HepG2 (cell line): Measurements from ENCODE around the gene PDE3B. TPM values are rescaled to one million over a fixed set of nuclear protein-coding genes. Genes with fewer than 3 reads are reported as not detected.

ENCODE experiments used
- AGO1 ChIP-seq: fragments of 200-400 bp; formaldehyde crosslinking; IDR thresholded peaks from 2 replicates; pipeline ENCODE4 v1.6.1; 2017; ENCODE audit warnings: mild to moderate bottlenecking, low read depth, low read length, moderate library complexity; ENCODE audit not compliant: poor library complexity, severe bottlenecking
- ASH2L ChIP-seq: fragments of 300-600, 200-600 bp; sonication (generic); IDR thresholded peaks from 2 replicates; pipeline ENCODE4 v1.7.0; 2017; ENCODE audit warnings: low read depth, mild to moderate bottlenecking, moderate library complexity, mixed read lengths, low read length; ENCODE audit not compliant: insufficient read length
- CHCHD3 ChIP-seq: sonication (generic); formaldehyde crosslinking; IDR thresholded peaks from 2 replicates; pipeline ENCODE4 v1.8.0; 2022; ENCODE audit warnings: mild to moderate bottlenecking, missing genetic modification reagents, moderate library complexity
- CREM ChIP-seq, 2 experiments: sonication (generic) in 1 of 2; formaldehyde crosslinking in 1 of 2; IDR thresholded peaks; 2 replicates each; pipeline versions ENCODE4 v1.4.0 to v1.6.1; 2016 to 2020; ENCODE audit warnings: antibody characterized with exemption in 1 of 2, mild to moderate bottlenecking in 1 of 2, missing genetic modification reagents in 1 of 2
- CSRNP2 ChIP-seq: sonication (generic); formaldehyde crosslinking; conservative IDR thresholded peaks from 2 replicates; pipeline ENCODE4 v1.8.0; 2022; ENCODE audit warnings: low read depth, missing genetic modification reagents
- DPF2 ChIP-seq: sonication (generic); formaldehyde crosslinking; IDR thresholded peaks from 2 replicates; pipeline ENCODE4 v1.4.0; 2020; ENCODE audit warnings: mild to moderate bottlenecking, low read depth, missing genetic modification reagents, borderline replicate concordance
- ERF ChIP-seq: IDR thresholded peaks from 2 replicates; pipeline ENCODE4 v1.6.1; 2018; ENCODE audit warnings: missing biosample characterization, missing genetic modification reagents
- FOXK1 ChIP-seq: sonication (generic); formaldehyde crosslinking; IDR thresholded peaks from 2 replicates; pipeline ENCODE4 v1.4.0; 2020; ENCODE audit warnings: low read depth, missing genetic modification reagents, borderline replicate concordance
- HNRNPK ChIP-seq: fragments of 200-400 bp; formaldehyde crosslinking; IDR thresholded peaks from 2 replicates; pipeline ENCODE4 v1.6.1; 2018; ENCODE audit warnings: low read length, low read depth, moderate library complexity, mild to moderate bottlenecking; ENCODE audit not compliant: poor library complexity, severe bottlenecking
- JUND ChIP-seq: sonication (generic); formaldehyde crosslinking; IDR thresholded peaks from 2 replicates; pipeline ENCODE4 v1.8.0; 2022; ENCODE audit warnings: mild to moderate bottlenecking, missing genetic modification reagents
- NFKBIZ ChIP-seq: IDR thresholded peaks from 2 replicates; pipeline ENCODE4 v1.6.1; 2018; ENCODE audit warnings: missing genetic modification reagents, missing compliant biosample characterization
- NKX3-1 ChIP-seq: sonication (generic); formaldehyde crosslinking; IDR thresholded peaks from 2 replicates; pipeline ENCODE4 v1.5.0; 2020; ENCODE audit warnings: missing genetic modification reagents
- PHF21A ChIP-seq: sonication (generic); formaldehyde crosslinking; IDR thresholded peaks from 2 replicates; pipeline ENCODE4 v1.5.0; 2020; ENCODE audit warnings: mild to moderate bottlenecking, missing genetic modification reagents
- PRMT3 ChIP-seq: sonication (generic); formaldehyde crosslinking; IDR thresholded peaks from 2 replicates; pipeline ENCODE4 v1.8.1; 2022; ENCODE audit warnings: low read depth, mild to moderate bottlenecking, moderate library complexity, missing genetic modification reagents, borderline replicate concordance
- TBX2 ChIP-seq: sonication (generic); formaldehyde crosslinking; IDR thresholded peaks from 2 replicates; pipeline ENCODE4 v1.5.0; 2020; ENCODE audit warnings: missing genetic modification reagents, mild to moderate bottlenecking, borderline replicate concordance
- TGIF2 ChIP-seq: IDR thresholded peaks from 2 replicates; pipeline ENCODE4 v1.6.1; 2016; ENCODE audit warnings: control low read depth, missing compliant biosample characterization
- ZFX ChIP-seq: sonication (generic); formaldehyde crosslinking; IDR thresholded peaks from 2 replicates; pipeline ENCODE4 v1.4.0; 2020; ENCODE audit warnings: mild to moderate bottlenecking, low read depth, missing genetic modification reagents, moderate library complexity
- ZNF432 ChIP-seq: sonication (generic); formaldehyde crosslinking; IDR thresholded peaks from 2 replicates; pipeline ENCODE4 v1.5.0; 2020; ENCODE audit warnings: missing genetic modification reagents, mild to moderate bottlenecking, borderline replicate concordance
- ZNF451 ChIP-seq: sonication (generic); formaldehyde crosslinking; IDR thresholded peaks from 2 replicates; pipeline ENCODE4 v1.5.0; 2020; ENCODE audit warnings: mild to moderate bottlenecking, missing genetic modification reagents
- ZNF563 ChIP-seq: sonication (generic); formaldehyde crosslinking; IDR thresholded peaks from 2 replicates; pipeline ENCODE4 v1.8.0; 2022; ENCODE audit warnings: mild to moderate bottlenecking, moderate library complexity, missing genetic modification reagents
- ZNF747 ChIP-seq: sonication (generic); formaldehyde crosslinking; IDR thresholded peaks from 2 replicates; pipeline ENCODE4 v1.8.1; 2023; ENCODE audit warnings: missing genetic modification reagents, mild to moderate bottlenecking, borderline replicate concordance
- polyA plus RNA-seq, 8 experiments: library from polyadenylated mRNA; depleted of rRNA in 3 of 8; stranded (reverse) in 7 of 8; unstranded in 1 of 8; fragments of >200 nt; fragmentation: Illumina TruSeq in 4 of 8; extraction: Trizol in 4 of 8; gene quantifications; 2 replicates each; pipeline versions ENCODE4 v1.2.1 to v1.2.3, GENCODE V29; 2011 to 2016; ENCODE audit warnings: low read depth in 4 of 8, missing spikeins in 1 of 8, mixed read lengths in 1 of 8; ENCODE audit not compliant: insufficient read depth in 1 of 8
- total RNA-seq, 5 experiments: library from RNA; depleted of rRNA; stranded (reverse); fragments of >200 nt; fragmentation: Illumina TruSeq; extraction: Trizol; gene quantifications; 2 replicates each; pipeline ENCODE4 v1.2.3, GENCODE V29; 2016; ENCODE audit warnings: low read depth in 1 of 5
- TF ChIP-seq, protein P1 (sequence below): sonication (generic); formaldehyde crosslinking; IDR thresholded peaks from 2 replicates; pipeline ENCODE4 v1.5.1; 2020; ENCODE audit warnings: mild to moderate bottlenecking, missing genetic modification reagents, moderate library complexity

PDE3B gene
- total and polyA plus RNA-seq, 2 of the 13 experiments (the other 11 are each of a cell fraction or from before 2014, with no cell fraction given) = 14.1 to 26.5 TPM

- TF ChIP-seq TBX2 (CRISPR knock-in tag) (peak; percentile 40; the same call in 1 of the 2 replicates), NKX3-1 (CRISPR knock-in tag) (no peak), CSRNP2 (0 out of 2 replicates have a peak, but pooled peaks have one; percentile 36), ZNF563 (0 out of 2 replicates have a peak, but pooled peaks have one; percentile 11), TGIF2 (0 out of 2 replicates have a peak, but pooled peaks have one; percentile 9), AGO1 (no peak), NFKBIZ (0 out of 2 replicates have a peak, but pooled peaks have one; percentile 31), ZNF432 (CRISPR knock-in tag) (no peak), CHCHD3 (CRISPR knock-in tag) (0 out of 2 replicates have a peak, but pooled peaks have one; percentile 20), DPF2 (CRISPR knock-in tag) (no peak), ZNF747 (CRISPR knock-in tag) (peak; percentile 52), PHF21A (CRISPR knock-in tag) (peak; percentile 64), ERF (CRISPR knock-in tag) (no peak), FOXK1 (CRISPR knock-in tag) (0 out of 2 replicates have a peak, but pooled peaks have one; percentile 12), HNRNPK (peak; percentile 5), ASH2L (peak; percentile 78), ZNF451 (CRISPR knock-in tag) (0 out of 2 replicates have a peak, but pooled peaks have one; percentile 4), JUND (CRISPR knock-in tag) (0 out of 2 replicates have a peak, but pooled peaks have one; percentile 45), ZFX (peak; percentile 27; the same call in 1 of the 2 replicates), CREM (IDR thresholded peaks at IDR 0.05) (no peak), CREM (CRISPR knock-in tag; IDR thresholded peaks at IDR 0.05) (no peak), PRMT3 (CRISPR knock-in tag) (no peak; the same call in 1 of the 2 replicates)
- TF ChIP-seq, protein P1, sequence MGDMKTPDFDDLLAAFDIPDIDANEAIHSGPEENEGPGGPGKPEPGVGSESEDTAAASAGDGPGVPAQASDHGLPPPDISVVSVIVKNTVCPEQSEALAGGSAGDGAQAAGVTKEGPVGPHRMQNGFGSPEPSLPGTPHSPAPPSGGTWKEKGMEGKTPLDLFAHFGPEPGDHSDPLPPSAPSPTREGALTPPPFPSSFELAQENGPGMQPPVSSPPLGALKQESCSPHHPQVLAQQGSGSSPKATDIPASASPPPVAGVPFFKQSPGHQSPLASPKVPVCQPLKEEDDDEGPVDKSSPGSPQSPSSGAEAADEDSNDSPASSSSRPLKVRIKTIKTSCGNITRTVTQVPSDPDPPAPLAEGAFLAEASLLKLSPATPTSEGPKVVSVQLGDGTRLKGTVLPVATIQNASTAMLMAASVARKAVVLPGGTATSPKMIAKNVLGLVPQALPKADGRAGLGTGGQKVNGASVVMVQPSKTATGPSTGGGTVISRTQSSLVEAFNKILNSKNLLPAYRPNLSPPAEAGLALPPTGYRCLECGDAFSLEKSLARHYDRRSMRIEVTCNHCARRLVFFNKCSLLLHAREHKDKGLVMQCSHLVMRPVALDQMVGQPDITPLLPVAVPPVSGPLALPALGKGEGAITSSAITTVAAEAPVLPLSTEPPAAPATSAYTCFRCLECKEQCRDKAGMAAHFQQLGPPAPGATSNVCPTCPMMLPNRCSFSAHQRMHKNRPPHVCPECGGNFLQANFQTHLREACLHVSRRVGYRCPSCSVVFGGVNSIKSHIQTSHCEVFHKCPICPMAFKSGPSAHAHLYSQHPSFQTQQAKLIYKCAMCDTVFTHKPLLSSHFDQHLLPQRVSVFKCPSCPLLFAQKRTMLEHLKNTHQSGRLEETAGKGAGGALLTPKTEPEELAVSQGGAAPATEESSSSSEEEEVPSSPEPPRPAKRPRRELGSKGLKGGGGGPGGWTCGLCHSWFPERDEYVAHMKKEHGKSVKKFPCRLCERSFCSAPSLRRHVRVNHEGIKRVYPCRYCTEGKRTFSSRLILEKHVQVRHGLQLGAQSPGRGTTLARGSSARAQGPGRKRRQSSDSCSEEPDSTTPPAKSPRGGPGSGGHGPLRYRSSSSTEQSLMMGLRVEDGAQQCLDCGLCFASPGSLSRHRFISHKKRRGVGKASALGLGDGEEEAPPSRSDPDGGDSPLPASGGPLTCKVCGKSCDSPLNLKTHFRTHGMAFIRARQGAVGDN = peak; percentile 71
Observed at GRCh38 chr11:14644226-14645014, 816 bp downstream of the PDE3B start (continued).
